GM23248 (cell line): Measurements from ENCODE around the gene E2F3.

Experiments used
- EZH2 ChIP-seq: fragments of 200-600 bp; sonication (generic); IDR thresholded peaks from 2 replicates; pipeline ENCODE4 v1.6.1; 2018; ENCODE audit warnings: antibody characterized with exemption, mild to moderate bottlenecking; ENCODE audit not compliant: insufficient read depth, poor library complexity, severe bottlenecking
- EZH2phosphoT487 ChIP-seq: fragments of 200-600 bp; sonication (generic); IDR thresholded peaks from 2 replicates; pipeline ENCODE4 v1.6.1; 2018; ENCODE audit warnings: antibody characterized with exemption, moderate library complexity, mild to moderate bottlenecking, low read depth; ENCODE audit not compliant: insufficient read depth

DNA sequence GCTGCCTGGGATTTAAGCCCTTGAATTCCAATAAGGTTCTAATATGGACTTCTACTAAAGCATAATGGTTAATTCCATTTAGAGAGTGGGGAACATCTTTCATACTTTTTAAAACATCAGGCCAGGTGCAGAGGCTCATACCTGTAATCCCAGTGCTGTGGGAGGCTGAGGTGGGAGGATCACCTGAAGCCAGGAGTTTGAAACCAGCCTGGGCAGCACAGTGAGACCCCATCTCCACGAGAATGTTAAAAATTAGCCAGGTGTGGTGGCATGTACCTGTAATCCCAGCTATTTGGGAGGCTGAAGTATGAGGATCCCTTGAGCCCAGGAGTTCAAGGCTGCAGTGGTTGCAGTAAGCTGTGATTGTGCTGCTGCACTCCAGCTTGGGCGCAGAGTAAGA, 35.0 kb downstream of the E2F3 start:
- no peak for TF ChIP-seq EZH2
- no peak for TF ChIP-seq EZH2phosphoT487
